Astrocyte of the hippocampus (primary cell): Measurements from ENCODE around the gene OTOP3.
A peak's percentile ranks its signal among the peaks of the same experiment; 100 is the strongest.

ENCODE experiments used
- DNase-seq: peaks from one replicate; pipeline ENCODE4 v3.0.0; 2011; ENCODE audit warnings: low read depth, low spot score

The OTOP3 gene

DNA sequence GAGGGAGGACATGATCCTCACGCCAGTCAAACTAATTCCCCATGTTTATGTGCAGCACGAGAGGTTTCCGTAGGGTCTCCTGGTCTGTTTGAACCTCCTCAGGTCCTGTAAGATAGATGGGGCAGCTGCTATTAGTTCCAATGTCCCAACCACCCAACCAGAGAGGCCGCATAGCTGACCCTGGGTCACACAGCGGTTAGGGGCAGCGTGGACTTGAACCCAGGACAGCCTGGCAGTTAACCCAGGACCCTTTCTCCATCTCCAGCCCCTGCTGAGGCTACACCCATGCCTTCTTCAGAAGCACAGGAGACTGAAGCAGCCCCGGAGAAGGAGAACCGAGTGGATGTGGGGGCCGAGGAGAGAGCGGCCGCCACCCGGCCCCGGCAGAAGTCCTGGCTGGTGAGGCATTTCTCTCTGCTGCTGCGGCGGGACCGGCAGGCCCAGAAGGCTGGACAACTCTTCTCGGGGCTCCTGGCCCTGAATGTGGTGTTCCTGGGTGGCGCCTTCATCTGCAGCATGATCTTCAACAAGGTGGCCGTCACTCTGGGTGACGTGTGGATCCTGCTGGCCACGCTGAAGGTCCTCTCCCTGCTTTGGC lies 5.5 kb downstream of the OTOP3 start:
- no peak for DNase-seq

- no peak for DNase-seq
Measured at GRCh38 chr17:74943808-74944522, 8.3 kb downstream of the OTOP3 start.

DNA sequence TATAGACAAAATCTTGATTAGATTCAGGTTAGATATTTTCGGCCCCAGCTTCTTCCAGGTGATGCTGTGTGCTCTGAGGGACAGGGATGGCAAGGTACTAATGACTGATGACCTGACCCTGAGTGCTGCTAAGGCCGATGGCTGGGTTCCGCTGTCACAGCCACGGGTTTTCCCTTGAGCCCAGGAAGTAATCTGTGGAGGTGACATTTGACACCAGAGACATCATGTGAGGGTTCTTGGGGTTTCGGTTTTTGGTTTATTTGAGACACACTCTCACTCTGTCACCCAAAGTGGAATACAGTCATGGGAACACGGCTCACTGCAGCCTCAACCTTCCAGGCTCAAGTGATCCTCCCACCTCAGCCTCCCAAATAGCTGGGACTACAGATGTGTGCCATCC lies 9.8 kb downstream of the OTOP3 start:
- DNase-seq, result no peak

DNA sequence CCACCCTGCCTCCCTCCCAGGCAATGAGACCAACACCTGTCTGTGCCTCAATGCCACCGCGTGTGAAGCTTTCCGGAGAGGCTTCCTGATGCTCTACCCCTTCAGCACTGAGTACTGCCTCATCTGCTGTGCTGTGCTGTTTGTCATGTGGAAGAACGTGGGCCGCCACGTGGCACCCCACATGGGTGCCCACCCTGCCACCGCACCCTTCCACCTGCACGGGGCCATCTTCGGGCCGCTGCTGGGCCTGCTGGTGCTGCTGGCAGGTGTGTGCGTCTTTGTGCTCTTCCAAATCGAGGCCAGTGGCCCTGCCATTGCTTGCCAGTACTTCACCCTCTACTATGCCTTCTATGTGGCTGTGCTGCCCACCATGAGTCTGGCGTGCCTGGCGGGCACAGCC lies 10.9 kb downstream of the OTOP3 start:
- no peak for DNase-seq

DNA sequence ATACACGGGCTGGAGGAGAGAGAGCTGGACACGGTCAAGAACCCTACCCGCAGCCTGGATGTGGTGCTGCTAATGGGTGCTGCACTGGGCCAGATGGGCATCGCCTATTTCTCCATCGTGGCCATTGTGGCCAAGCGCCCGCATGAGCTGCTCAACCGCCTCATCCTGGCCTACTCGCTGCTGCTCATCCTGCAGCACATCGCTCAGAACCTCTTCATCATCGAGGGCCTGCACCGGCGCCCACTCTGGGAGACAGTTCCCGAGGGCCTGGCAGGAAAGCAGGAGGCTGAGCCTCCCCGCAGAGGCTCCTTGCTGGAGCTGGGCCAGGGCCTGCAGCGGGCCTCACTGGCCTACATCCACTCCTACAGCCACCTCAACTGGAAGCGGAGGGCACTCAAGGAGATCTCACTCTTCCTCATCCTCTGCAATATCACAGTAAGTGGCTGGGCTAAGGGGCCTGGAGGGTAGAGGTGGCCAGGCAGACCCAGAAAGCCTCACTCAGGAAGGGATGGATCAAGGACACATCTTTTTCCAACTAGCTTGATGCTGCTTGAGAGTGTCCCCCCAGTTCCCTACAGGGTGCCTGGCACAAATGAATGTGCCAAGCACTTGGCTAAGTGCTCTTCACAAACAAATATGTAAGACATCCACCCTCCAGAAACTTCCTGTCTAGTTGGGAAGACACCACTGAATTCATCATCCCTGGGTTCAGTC lies 11.5 kb downstream of the OTOP3 start:
- no peak for DNase-seq

- no peak for DNase-seq
Measured at GRCh38 chr17:74949455-74950115, 13.9 kb downstream of the OTOP3 start.

DNA sequence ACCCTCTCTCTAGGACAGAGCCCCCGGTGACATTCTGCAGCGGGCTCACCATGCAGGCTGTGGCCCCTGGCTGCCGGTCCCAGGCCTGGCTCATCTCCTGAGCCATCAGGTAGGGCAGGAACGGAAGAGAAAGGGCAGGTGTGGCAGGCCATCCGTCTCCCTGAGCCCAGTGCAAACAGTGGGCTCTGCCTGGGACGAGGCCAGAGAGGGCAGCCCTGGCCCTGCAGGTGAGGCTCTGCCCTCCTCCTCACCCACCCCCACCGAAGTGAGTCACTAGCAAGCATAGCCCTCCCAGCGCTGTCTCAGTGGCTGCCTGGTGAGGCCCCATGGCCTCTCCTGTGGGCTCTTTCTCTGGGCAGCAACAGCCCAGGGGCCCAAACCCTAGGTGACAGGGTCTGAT lies 14.5 kb downstream of the OTOP3 start:
- no peak for DNase-seq

- DNase-seq, result no peak
Measured at GRCh38 chr17:74951065-74951464, 15.4 kb downstream of the OTOP3 start.

GRCh38 chr17:74951680-74952421 lies 16.2 kb downstream of the OTOP3 start:
- DNase-seq, result no peak

GRCh38 chr17:74952431-74953133 lies 16.9 kb downstream of the OTOP3 start:
- no peak for DNase-seq

- DNase-seq, result no peak
Measured at GRCh38 chr17:74953134-74953687, 17.5 kb downstream of the OTOP3 start.

GRCh38 chr17:74954115-74954514 lies 18.4 kb downstream of the OTOP3 start:
- DNase-seq, result no peak

GRCh38 chr17:74954665-74955421 lies 19.1 kb downstream of the OTOP3 start:
- no peak for DNase-seq

GRCh38 chr17:74956093-74956492 lies 20.4 kb downstream of the OTOP3 start:
- DNase-seq, result no peak

DNA sequence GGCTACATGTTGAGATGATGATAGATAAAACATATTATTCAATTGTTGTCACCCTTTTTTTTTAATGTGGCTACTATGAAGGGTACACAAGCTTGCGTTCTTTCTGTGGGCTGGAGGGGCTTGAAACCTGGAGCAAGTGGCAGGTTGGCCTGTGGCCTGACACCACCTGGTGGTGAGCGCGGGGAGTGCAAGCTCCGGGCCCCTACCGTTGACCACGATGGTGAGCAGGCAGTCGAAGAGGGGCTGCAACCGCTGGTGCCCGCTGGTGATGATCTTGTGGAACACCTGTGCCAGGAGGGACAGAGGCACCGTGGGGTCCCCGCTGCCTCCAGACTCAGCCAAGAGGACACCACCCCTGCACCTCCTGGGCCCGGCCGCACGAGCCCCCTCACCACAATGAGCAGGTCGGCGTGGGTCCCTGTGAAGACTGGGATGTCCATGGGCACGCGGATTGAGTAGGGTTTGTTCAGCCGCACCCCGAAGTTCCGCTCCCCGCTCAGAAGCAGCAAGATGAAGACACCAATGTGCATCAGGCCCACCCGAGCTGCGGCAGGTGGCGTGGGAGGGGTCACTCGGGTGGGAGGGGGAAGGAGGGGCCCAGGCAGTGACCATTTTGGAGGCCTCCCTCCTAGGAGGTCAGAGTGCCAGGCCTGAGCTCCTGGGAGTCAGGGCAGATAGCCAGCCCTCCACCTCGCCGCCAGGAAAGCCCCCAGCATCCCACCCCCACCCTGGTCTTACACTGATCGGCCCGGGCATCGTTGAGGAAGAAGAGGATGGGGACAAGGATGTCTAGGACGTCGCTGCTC lies 22.4 kb downstream of the OTOP3 start:
- peak; percentile 78 for DNase-seq

GRCh38 chr17:74959826-74960515 lies 24.3 kb downstream of the OTOP3 start:
- peak; percentile 40 for DNase-seq

GRCh38 chr17:74960570-74961342 lies 25.1 kb downstream of the OTOP3 start:
- peak; percentile 48 for DNase-seq
